Measurements from ENCODE around the gene DCAF10. TPM values are rescaled to one million over a fixed set of nuclear protein-coding genes. Genes with fewer than 3 reads are reported as not detected.
"Not testable (repeated sequence)": the region's sequence is repeated elsewhere in the genome, so short reads cannot be mapped to it uniquely, and the experiment has no call there.

Gene DCAF10
- total and polyA plus RNA-seq, 2 donors (not counting 1 experiment from before 2014, with no cell fraction given) = 9.5 to 22.1 TPM

GRCh38 chr9:37751704-37752103 is 48.9 kb upstream of the DCAF10 start:
- peaks cover 14 to 16% of the 10 kb centered on the region in 2 donors for H3K4me1 ChIP-seq (ENCODE audit: control insufficient read depth in 2 of 2, insufficient read depth in 2 of 2, low read length in 2 of 2)
- DNase-seq; ATAC-seq (ENCODE audit: low read depth); POLR2A ChIA-PET; H3K4me3 ChIP-seq (ENCODE audit: control extremely low read depth in 1 of 5, extremely low read depth in 1 of 5, insufficient read depth in 1 of 5, low read depth in 2 of 5, low read length in 4 of 5); CTCF ChIA-PET; H3K27ac Mint-ChIP-seq; H3K36me3 ChIP-seq (replicated peaks in 1 of 2; ENCODE audit: control extremely low read depth in 1 of 2, control insufficient read depth in 1 of 2, extremely low read depth in 1 of 2, insufficient read depth in 2 of 2, low read length in 1 of 2); H3K27me3 ChIP-seq (replicated peaks in 1 of 4; ENCODE audit: control extremely low read depth in 1 of 4, control insufficient read depth in 3 of 4, insufficient read depth in 4 of 4, low read length in 3 of 4); H2AFZ ChIP-seq (ENCODE audit: insufficient read depth, low read depth, low read length, poor library complexity, severe bottlenecking); H3K27me3 Mint-ChIP-seq; H3K9ac ChIP-seq (ENCODE audit: low read length); H3K27ac ChIP-seq (ENCODE audit: low read length in 2 of 2); H3K9me3 Mint-ChIP-seq (ENCODE audit: insufficient read depth); H3K4me2 ChIP-seq (replicated peaks; ENCODE audit: low read depth, low read length, poor library complexity, severe bottlenecking); H3K9me3 ChIP-seq (ENCODE audit: control extremely low read depth in 1 of 3, control insufficient read depth in 2 of 3, insufficient read depth in 1 of 3, low read length in 2 of 3); H4K20me1 ChIP-seq (ENCODE audit: control insufficient read depth, insufficient read depth, low read length, poor library complexity, severe bottlenecking); H3K4me3 Mint-ChIP-seq: not testable (repeated sequence)
- H3K79me2 ChIP-seq (ENCODE audit: control insufficient read depth, insufficient read depth, low read length) = peaks cover 19% of the 10 kb centered on the region
- peaks cover 23% of the 10 kb centered on the region for H3K4me1 Mint-ChIP-seq
- 97% methylated on average over 23 of the region's 30 CpGs for WGBS (ENCODE audit: insufficient coverage)
- intact Hi-C loops (cut with micrococcal nuclease) = loop anchor here (2.0 to 5.0 kb wide), 3 partner anchors 33 to 174 kb away; partner anchors contain the start of genes EXOSC3, FBXO10 and SLC25A51

GRCh38 chr9:37752112-37752511 is 48.5 kb upstream of the DCAF10 start:
- H3K9me3 Mint-ChIP-seq (ENCODE audit: insufficient read depth); H3K27me3 Mint-ChIP-seq; DNase-seq; H3K27ac ChIP-seq (ENCODE audit: low read length in 2 of 2); H3K9ac ChIP-seq (ENCODE audit: low read length); H3K4me3 ChIP-seq (ENCODE audit: control extremely low read depth in 1 of 5, extremely low read depth in 1 of 5, insufficient read depth in 1 of 5, low read depth in 2 of 5, low read length in 4 of 5); H3K9me3 ChIP-seq (ENCODE audit: control extremely low read depth in 1 of 3, control insufficient read depth in 2 of 3, insufficient read depth in 1 of 3, low read length in 2 of 3); H3K4me2 ChIP-seq (replicated peaks; ENCODE audit: low read depth, low read length, poor library complexity, severe bottlenecking); H2AFZ ChIP-seq (ENCODE audit: insufficient read depth, low read depth, low read length, poor library complexity, severe bottlenecking); H3K36me3 ChIP-seq (replicated peaks in 1 of 2; ENCODE audit: control extremely low read depth in 1 of 2, control insufficient read depth in 1 of 2, extremely low read depth in 1 of 2, insufficient read depth in 2 of 2, low read length in 1 of 2); ATAC-seq (ENCODE audit: low read depth); H3K27ac Mint-ChIP-seq; CTCF ChIA-PET; POLR2A ChIA-PET; H3K27me3 ChIP-seq (replicated peaks in 1 of 4; ENCODE audit: control extremely low read depth in 1 of 4, control insufficient read depth in 3 of 4, insufficient read depth in 4 of 4, low read length in 3 of 4); H4K20me1 ChIP-seq (ENCODE audit: control insufficient read depth, insufficient read depth, low read length, poor library complexity, severe bottlenecking): not testable (repeated sequence)
- Mint-ChIP-seq H3K4me1 (peaks cover 23% of the 10 kb centered on the region), H3K4me3 (peak overlapping the region; percentile 98)
- intact Hi-C loops (cut with micrococcal nuclease) = loop anchor here (2.0 to 5.0 kb wide), 3 partner anchors 33 to 175 kb away; partner anchors contain the start of genes EXOSC3, FBXO10 and SLC25A51
- H3K4me1 ChIP-seq (ENCODE audit: control insufficient read depth in 2 of 2, insufficient read depth in 2 of 2, low read length in 2 of 2) = peaks cover 14 to 16% of the 10 kb centered on the region in 2 donors
- WGBS (ENCODE audit: insufficient coverage) = 100% methylated on average over 8 of the region's 13 CpGs
- H3K79me2 ChIP-seq (ENCODE audit: control insufficient read depth, insufficient read depth, low read length) = peaks cover 19% of the 10 kb centered on the region

All from B cell (primary cell).